ENCODE measurements around the gene SLC6A19. TPM values are rescaled to one million over a fixed set of nuclear protein-coding genes. Genes with fewer than 3 reads are reported as not detected.

The SLC6A19 gene
- total RNA-seq, 4 donors from 2014 or later: not detected

DNA sequence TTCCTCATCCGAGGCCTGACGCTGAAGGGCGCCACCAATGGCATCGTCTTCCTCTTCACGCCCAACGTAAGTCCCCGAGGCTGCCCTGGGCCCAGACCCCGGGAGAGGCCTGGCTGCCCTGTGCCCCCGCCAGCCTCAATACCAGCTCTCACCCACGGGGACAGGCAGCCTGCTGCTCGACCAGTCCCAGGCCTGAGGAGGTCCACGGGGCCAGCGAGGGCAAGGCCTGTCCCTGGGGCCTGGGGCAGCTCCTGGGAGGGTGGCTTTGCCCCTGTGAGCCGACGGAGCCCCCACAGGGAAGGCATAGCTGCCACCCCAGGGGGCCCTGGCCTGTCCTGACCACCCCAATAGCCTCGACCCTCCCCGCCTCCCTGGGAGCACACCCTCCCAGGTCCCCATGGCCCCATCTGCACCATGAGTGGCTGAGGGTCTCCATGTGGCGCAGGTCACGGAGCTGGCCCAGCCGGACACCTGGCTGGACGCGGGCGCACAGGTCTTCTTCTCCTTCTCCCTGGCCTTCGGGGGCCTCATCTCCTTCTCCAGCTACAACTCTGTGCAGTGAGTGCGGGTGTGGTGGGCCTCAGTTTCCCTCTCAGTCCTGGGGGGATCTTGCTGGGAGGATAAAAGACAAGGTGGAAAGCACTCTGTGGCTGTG lies 12.2 kb downstream of the SLC6A19 start:
- ATAC-seq (ENCODE audit: low FRiP score): no peak
- TF ChIP-seq, protein P1, sequence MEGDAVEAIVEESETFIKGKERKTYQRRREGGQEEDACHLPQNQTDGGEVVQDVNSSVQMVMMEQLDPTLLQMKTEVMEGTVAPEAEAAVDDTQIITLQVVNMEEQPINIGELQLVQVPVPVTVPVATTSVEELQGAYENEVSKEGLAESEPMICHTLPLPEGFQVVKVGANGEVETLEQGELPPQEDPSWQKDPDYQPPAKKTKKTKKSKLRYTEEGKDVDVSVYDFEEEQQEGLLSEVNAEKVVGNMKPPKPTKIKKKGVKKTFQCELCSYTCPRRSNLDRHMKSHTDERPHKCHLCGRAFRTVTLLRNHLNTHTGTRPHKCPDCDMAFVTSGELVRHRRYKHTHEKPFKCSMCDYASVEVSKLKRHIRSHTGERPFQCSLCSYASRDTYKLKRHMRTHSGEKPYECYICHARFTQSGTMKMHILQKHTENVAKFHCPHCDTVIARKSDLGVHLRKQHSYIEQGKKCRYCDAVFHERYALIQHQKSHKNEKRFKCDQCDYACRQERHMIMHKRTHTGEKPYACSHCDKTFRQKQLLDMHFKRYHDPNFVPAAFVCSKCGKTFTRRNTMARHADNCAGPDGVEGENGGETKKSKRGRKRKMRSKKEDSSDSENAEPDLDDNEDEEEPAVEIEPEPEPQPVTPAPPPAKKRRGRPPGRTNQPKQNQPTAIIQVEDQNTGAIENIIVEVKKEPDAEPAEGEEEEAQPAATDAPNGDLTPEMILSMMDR (IDR thresholded peaks at IDR 0.05): no peak
- DNase-seq (ENCODE audit: low spot score): no peak

DNA sequence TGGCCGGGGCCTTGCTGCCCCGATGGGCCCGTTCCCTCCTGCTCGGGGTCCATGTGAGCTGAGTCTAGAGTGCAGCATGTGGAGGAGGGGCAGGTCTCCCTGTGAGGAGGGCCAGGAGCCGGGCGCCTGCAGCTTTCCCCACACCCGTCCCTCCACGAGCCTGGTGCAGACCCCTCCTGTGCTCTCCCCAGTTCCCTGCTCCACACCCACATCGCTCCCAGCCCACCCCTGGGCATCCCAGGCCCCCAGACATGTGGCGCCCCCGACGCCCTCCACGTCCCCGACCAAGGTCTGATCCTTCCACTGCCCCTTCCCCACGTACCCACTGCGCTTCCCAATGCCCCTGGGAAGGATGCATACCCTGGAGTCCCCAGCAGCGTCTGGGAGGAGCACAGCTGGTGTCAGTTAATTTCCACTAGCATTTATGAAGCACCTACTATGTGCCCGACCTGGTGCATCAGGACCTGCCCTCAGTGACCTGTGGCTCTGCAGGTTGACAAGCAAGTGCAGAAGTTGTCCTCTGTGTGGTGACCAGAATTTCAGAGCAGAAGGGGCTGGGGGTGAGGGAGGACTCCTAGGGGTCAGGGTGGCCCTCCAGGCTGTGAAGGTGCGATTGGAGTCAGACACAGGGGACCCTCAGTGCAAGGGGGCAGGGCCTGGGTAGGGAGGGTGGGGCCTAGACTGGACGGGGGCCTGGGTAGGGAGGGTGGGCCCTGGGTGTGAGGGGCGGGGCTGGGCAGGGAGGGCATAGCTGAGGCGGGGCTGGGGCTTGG lies 13.0 kb downstream of the SLC6A19 start:
- ATAC-seq (ENCODE audit: low FRiP score): no peak

DNA sequence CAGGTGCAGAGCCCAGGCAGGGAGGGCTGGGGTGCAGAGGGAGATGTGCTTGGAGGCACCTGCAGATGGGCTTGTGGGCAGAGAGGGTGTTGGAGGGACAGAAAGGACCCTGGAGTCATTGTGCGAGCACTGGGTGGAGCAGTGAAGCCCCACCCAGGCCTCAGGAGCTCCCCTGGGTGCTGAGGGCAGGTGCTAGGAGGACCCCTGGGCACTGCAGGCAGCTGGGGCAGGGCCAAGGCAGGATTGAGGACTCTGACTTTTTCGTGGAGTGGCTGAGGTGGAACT lies 13.5 kb downstream of the SLC6A19 start:
- DNase-seq (ENCODE audit: low spot score) (no peak), ATAC-seq (ENCODE audit: low FRiP score) (no peak)
- TF ChIP-seq, protein P1 (IDR thresholded peaks at IDR 0.05): no peak

More for the DNA sequence above, 13.0 kb downstream of the SLC6A19 start:
- TF ChIP-seq, protein P1 (IDR thresholded peaks at IDR 0.05): no peak
- DNase-seq (ENCODE audit: low spot score): no peak

DNA sequence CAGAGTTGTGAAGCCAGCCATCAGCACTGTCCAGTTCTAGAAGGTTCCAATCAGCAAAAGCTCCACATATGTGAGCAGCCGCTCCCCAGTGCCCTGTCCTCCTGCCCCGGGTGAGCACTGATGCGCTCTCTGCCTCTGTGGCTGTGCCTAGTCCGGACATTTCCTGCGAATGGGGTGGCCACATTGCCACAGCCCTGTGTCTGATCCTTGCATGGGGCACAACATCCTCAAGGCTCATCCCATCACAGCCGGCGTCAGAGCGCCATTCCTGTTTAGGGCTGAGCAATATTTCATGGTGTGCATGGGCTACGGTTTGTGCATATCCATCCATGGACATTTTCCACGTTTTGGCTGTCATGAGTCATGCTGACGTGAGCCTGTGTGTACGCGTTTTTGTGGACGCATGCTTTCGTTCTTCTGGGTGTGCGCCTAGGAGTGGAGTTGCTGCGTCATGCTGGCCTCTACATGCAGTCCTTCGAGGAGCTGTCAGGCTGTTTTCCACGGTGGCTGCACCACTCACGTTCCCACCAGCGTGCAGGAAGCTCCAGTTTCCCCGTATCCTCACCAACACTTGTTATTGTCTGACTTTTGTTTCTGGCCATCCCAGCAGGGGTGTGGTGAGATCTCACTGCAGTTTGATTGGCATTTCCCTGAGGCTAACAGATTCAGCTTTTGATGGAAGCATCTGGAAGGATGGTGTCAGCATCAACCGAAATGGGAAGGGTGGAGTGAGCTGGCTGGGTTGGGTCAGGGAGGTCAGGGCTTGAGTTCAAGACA lies 14.1 kb downstream of the SLC6A19 start:
- DNase-seq (ENCODE audit: low spot score): no peak
- ATAC-seq (ENCODE audit: low FRiP score): no peak

DNA sequence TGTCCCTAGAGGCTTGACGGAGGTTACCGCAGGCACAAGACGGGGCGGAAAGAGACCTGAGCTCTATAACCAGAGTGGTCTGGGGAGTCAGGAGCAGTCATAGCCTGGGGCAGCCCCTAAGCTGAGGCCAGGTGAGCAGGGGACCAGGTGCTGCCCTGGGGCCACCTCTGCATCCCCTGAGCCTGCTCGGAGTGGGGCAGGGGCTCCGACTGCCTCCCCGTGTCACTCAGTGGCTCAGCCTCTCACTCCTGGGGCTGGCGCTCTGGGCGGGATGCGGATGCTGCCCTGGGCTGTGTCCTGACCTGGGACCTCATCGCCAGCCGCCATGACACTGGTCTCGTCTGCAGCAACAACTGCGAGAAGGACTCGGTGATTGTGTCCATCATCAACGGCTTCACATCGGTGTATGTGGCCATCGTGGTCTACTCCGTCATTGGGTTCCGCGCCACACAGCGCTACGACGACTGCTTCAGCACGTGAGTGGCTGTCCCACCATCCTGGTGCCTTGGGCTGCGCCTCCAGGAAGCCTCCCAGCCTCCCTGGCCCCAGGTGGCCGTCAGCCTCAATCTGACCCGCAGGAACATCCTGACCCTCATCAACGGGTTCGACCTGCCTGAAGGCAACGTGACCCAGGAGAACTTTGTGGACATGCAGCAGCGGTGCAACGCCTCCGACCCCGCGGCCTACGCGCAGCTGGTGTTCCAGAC lies 15.0 kb downstream of the SLC6A19 start:
- DNase-seq (ENCODE audit: low spot score): no peak
- TF ChIP-seq, protein P1 (IDR thresholded peaks at IDR 0.05): no peak

More for the DNA sequence above, 14.1 kb downstream of the SLC6A19 start:
- TF ChIP-seq, protein P1 (IDR thresholded peaks at IDR 0.05): no peak

DNA sequence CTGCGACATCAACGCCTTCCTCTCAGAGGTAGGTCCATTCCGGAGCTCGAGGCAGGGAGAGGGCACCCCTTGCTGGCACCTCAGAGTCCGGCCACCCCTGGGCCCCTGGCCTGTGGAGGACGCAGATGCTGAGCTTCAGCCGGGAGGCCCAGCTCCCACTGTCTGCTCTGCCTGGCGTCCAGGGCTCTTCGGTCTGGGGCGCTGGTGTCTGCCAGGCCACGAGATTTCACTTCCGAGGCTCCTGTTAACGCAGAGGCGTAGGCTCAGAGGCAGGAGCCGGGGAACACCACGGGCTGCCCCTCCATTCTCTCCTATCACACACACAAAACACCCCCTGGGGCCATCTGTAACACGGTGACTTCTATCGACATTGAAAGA lies 15.5 kb downstream of the SLC6A19 start:
- no peak for ATAC-seq (ENCODE audit: low FRiP score)
- TF ChIP-seq, protein P1 (IDR thresholded peaks at IDR 0.05): no peak
- no peak for DNase-seq (ENCODE audit: low spot score)

More for the DNA sequence above, 15.0 kb downstream of the SLC6A19 start:
- no peak for ATAC-seq (ENCODE audit: low FRiP score)
